Skeletal muscle tissue (tissue), 4 donors: Measurements from ENCODE around the gene SEC24C. TPM values are rescaled to one million over a fixed set of nuclear protein-coding genes. Genes with fewer than 3 reads are reported as not detected.
A peak's percentile ranks its signal among the peaks of the same experiment; 100 is the strongest.
"Not testable (repeated sequence)": the region's sequence is repeated elsewhere in the genome, so short reads cannot be mapped to it uniquely, and the experiment has no call there.

Experiments used
- H3K27ac ChIP-seq: one replicate; pipeline ENCODE4 v1.7.0; 2013; ENCODE audit warnings: mild to moderate bottlenecking, low read depth, low read length, inconsistent platforms
- H3K27me3 ChIP-seq, 3 donors: one replicate each; pipeline ENCODE4 v1.7.0; 2013; ENCODE audit warnings: low read length in 3 of 3; ENCODE audit not compliant: control insufficient read depth in 3 of 3, insufficient read depth in 3 of 3
- H3K36me3 ChIP-seq, 3 donors: one replicate each; pipeline ENCODE4 v1.7.0; 2013; ENCODE audit warnings: low read length in 3 of 3; ENCODE audit not compliant: control insufficient read depth in 3 of 3, insufficient read depth in 3 of 3
- H3K4me1 ChIP-seq, 3 donors: one replicate each; pipeline ENCODE4 v1.7.0; 2013; ENCODE audit warnings: low read length in 3 of 3, mild to moderate bottlenecking in 3 of 3; ENCODE audit not compliant: control insufficient read depth in 3 of 3, insufficient read depth in 3 of 3
- H3K4me3 ChIP-seq, 3 donors: one replicate each; pipeline ENCODE4 v1.7.0; 2013; ENCODE audit warnings: low read length in 3 of 3
- H3K9ac ChIP-seq, 3 donors: one replicate each; pipeline ENCODE4 v1.7.0; 2013; ENCODE audit warnings: low read length in 3 of 3, mild to moderate bottlenecking in 3 of 3, moderate library complexity in 2 of 3, low read depth in 1 of 3
- H3K9me3 ChIP-seq, 3 donors: one replicate each; pipeline ENCODE4 v1.7.0; 2013; ENCODE audit warnings: low read length in 3 of 3; ENCODE audit not compliant: control insufficient read depth in 3 of 3
- total RNA-seq: library from RNA; depleted of rRNA; stranded (reverse); fragments of >200 nt; gene quantifications from one replicate; pipeline ENCODE4 v1.2.3, GENCODE V29; 2014
- donor health status: Osteomylitis.

Gene SEC24C
- total RNA-seq, 1 donor from 2014 or later = 41.8 TPM

DNA sequence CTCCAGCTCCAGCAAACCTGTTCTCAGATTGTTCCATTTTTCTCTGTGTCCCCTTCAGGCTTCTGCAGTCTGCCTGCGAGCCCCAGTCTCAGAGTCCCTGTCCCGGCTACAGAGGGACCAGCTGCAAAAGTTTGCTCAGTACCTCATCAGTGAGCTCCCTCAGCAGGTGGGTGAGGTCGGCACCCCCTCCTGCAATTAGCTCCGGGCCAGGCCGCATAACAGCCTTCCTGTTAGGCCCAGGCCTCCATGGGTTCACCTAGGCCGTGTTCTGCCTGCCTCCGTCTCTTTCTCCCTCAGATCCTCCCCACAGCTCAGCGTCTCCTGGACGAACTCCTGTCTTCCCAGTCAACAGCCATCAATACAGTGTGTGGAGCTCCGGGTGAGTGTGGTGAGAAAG, 45.5 kb downstream of the SEC24C start:
- H3K4me3 ChIP-seq = no peak overlapping the region
- no peaks in the 10 kb centered on the region for H3K27me3 ChIP-seq
- no peaks in the 10 kb centered on the region for H3K9me3 ChIP-seq
- peaks cover 54 to 56% (median 56%) of the 10 kb centered on the region in 3 donors for H3K36me3 ChIP-seq
- H3K4me1 ChIP-seq = peaks cover 22 to 33% (median 24%) of the 10 kb centered on the region in 3 donors
- no peak overlapping the region for H3K9ac ChIP-seq
- H3K27ac ChIP-seq = no peak overlapping the region

DNA sequence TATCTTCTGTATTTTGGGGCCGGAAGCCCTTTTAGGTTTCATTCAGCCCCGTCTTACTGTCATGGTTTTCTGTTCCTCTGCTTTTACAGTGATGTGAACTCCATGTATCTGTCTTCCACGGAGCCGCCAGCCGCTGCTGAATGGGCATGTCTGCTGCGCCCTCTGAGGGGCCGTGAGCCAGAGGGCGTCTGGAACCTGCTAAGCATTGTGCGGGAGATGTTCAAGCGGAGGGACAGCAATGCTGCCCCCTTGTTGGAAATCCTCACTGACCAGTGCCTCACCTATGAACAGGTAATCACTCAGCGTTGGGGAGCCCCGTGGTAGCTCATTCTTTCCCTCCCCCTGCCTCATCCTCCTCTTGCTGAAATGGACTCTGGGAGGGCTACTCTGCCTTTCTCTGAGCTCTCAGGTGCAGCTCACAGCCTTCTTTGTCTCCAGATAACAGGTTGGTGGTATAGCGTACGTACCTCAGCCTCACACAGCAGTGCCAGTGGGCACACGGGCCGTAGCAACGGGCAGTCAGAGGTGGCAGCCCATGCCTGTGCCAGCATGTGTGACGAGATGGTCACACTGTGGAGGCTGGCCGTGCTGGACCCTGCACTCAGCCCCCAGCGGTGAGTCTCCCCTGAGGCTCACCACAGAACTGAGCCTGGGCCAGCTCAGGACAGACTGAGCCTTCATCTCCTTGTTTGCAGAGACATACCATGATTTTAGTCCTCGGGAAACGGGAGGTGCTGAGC, 46.9 kb downstream of the SEC24C start:
- Histone ChIP-seq H3K4me3 (no peak overlapping the region), H3K9ac (no peak overlapping the region), H3K27ac (no peak overlapping the region), H3K9me3 (no peaks in the 10 kb centered on the region), H3K4me1 (peaks cover 19 to 25% (median 21%) of the 10 kb centered on the region in 3 donors), H3K27me3 (no peaks in the 10 kb centered on the region), H3K36me3 (peaks cover 64 to 66% (median 65%) of the 10 kb centered on the region in 3 donors)

DNA sequence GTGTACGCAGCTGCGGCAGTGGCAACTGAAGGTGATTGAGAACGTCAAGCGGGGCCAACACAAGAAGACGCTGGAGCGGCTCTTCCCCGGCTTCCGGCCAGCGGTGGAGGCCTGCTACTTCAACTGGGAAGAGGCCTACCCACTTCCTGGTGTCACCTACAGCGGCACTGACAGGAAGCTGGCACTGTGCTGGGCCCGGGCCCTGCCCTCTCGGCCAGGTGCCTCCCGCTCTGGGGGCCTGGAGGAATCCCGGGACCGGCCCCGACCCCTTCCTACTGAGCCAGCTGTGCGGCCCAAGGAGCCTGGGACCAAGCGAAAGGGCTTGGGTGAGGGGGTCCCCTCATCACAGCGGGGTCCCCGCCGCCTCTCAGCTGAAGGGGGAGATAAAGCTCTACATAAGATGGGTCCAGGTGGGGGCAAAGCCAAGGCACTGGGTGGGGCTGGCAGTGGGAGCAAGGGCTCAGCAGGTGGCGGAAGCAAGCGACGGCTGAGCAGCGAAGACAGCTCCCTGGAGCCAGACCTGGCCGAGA, 47.8 kb downstream of the SEC24C start:
- H3K27me3 ChIP-seq = no peaks in the 10 kb centered on the region
- H3K36me3 ChIP-seq = peaks cover 71 to 74% (median 72%) of the 10 kb centered on the region in 3 donors
- H3K9ac ChIP-seq = no peak overlapping the region
- H3K9me3 ChIP-seq = no peaks in the 10 kb centered on the region
- peaks cover 12 to 19% (median 14%) of the 10 kb centered on the region in 3 donors for H3K4me1 ChIP-seq
- no peak overlapping the region for H3K4me3 ChIP-seq
- no peak overlapping the region for H3K27ac ChIP-seq

GRCh38 chr10:73793456-73793855, 49.3 kb downstream of the SEC24C start:
- no peak overlapping the region for H3K4me3 ChIP-seq

DNA sequence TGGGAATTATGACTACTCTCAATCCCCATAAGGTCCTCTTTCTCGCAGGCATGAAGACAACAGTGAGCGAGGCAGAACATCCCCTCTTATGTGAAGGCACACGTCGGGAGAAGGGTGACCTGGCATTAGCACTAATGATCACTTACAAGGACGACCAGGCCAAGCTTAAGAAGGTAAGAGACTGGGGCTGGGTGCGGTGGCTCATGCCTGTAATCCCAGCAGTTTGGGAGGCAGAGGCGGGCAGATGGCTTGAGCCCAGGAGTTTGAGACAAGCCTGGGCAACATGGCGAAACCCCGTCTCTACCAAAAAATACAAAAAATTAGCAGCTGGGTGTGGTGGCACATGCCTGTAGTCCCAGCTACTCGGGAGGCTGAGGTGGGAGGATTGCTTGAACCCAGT, 51.3 kb downstream of the SEC24C start:
- H3K27me3 ChIP-seq = not testable (repeated sequence)

More at GRCh38 chr10:73793456-73793855, 49.3 kb downstream of the SEC24C start:
- no peaks in the 10 kb centered on the region for H3K9me3 ChIP-seq
- H3K9ac ChIP-seq = no peak overlapping the region
- no peaks in the 10 kb centered on the region for H3K27me3 ChIP-seq
- peaks cover 0 to 6% (median 4%) of the 10 kb centered on the region in 3 donors for H3K4me1 ChIP-seq
- H3K36me3 ChIP-seq = peaks cover 86 to 87% (median 87%) of the 10 kb centered on the region in 3 donors
- H3K27ac ChIP-seq = no peak overlapping the region

DNA sequence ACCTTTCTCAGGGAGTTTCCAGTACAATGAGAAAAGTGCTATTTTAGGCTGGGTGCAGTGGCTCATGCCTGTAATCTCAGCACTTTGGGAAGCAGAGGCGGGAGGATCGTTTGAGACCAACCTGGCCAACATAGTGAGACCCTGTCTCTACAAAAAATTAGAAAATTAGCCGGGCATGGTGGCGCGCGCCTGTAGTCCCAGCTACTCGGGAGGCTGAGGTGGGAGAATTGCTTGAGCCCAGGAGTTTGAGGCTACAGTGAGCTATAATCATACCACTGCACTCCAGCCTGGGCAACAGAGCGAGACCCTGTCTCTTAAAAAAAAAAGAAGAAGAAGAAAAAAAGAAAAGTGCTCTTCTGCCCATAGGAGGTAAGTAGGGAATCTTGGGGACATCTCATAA, 51.9 kb downstream of the SEC24C start:
- not testable (repeated sequence) for H3K27ac ChIP-seq, H3K4me3 ChIP-seq, H3K9ac ChIP-seq, H3K27me3 ChIP-seq, H3K4me1 ChIP-seq, H3K9me3 ChIP-seq
- peaks cover 83 to 89% (median 85%) of the 10 kb centered on the region in 3 donors for H3K36me3 ChIP-seq

More for the DNA sequence above, 51.3 kb downstream of the SEC24C start:
- Histone ChIP-seq H3K9ac (peak overlapping the region in 1 of 3 donors; percentile 34), H3K36me3 (peaks cover 85 to 89% (median 87%) of the 10 kb centered on the region in 3 donors)
- H3K9me3 ChIP-seq, H3K4me3 ChIP-seq, H3K27ac ChIP-seq, H3K4me1 ChIP-seq: not testable (repeated sequence)

- Histone ChIP-seq H3K27ac (no peak overlapping the region), H3K9ac (no peak overlapping the region), H3K4me3 (no peak overlapping the region), H3K4me1 (peaks cover 0 to 2% (median 0%) of the 10 kb centered on the region in 3 donors), H3K9me3 (no peaks in the 10 kb centered on the region), H3K36me3 (peaks cover 81 to 89% (median 84%) of the 10 kb centered on the region in 3 donors), H3K27me3 (no peaks in the 10 kb centered on the region)
Measured at GRCh38 chr10:73796766-73797165, 52.6 kb downstream of the SEC24C start.

DNA sequence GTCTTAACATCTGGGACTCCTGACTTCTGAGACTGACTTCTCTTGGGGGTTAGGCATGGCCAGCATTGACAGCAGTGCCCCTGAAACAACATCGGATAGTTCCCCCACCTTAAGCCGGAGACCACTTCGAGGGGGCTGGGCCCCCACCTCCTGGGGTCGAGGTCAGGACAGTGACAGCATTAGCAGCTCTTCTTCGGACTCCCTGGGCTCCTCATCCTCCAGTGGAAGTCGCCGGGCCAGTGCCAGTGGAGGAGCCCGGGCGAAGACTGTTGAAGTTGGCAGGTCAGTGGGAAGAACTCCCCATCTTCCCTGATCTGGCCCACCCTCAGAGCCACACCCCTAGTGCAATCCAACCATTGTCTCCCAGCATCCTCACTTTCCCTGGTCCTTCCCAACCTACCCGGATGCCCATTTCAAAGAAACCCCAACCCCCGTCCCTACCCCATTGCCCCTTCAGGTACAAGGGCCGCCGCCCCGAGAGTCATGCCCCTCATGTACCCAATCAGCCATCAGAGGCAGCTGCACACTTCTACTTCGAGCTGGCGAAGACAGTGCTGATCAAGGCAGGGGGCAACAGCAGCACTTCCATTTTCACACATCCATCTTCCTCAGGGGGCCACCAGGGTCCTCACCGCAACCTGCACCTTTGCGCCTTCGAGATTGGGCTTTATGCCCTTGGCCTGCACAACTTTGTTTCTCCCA, 53.3 kb downstream of the SEC24C start:
- Histone ChIP-seq H3K9ac (no peak overlapping the region), H3K9me3 (no peaks in the 10 kb centered on the region), H3K36me3 (peaks cover 81 to 89% (median 85%) of the 10 kb centered on the region in 3 donors), H3K27ac (no peak overlapping the region), H3K27me3 (no peaks in the 10 kb centered on the region), H3K4me3 (no peak overlapping the region), H3K4me1 (peaks cover 0 to 2% (median 0%) of the 10 kb centered on the region in 3 donors)

DNA sequence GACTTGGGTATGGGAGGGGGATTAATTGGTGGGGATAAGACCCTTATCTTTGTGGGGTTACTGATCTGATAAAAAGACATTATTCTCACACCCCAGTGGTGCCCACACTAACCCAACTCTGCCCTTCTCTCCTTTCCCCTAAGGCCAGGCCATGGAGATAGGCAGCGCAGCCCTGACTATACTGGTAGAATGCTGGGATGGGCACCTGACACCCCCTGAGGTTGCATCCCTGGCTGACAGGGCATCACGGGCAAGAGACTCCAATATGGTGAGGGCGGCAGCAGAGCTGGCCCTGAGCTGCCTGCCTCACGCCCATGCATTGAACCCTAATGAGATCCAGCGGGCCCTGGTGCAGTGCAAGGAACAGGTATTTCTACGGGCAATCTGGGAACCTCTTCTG, 53.9 kb downstream of the SEC24C start:
- H3K27me3 ChIP-seq = no peaks in the 10 kb centered on the region
- peaks cover 81 to 89% (median 85%) of the 10 kb centered on the region in 3 donors for H3K36me3 ChIP-seq
- H3K4me1 ChIP-seq = no peaks in the 10 kb centered on the region
- no peak overlapping the region for H3K9ac ChIP-seq
- H3K9me3 ChIP-seq = no peaks in the 10 kb centered on the region
- no peak overlapping the region for H3K4me3 ChIP-seq
- H3K27ac ChIP-seq = no peak overlapping the region
